RKO (cell line): ENCODE data around the gene ZNF200.

Experiments
- DNase-seq: peaks from one replicate; pipeline ENCODE4 v3.0.0-alpha.2; 2016; ENCODE audit warnings: low spot score

Gene ZNF200

GRCh38 chr16:3175157-3176093 lies 59.5 kb downstream of the ZNF200 start:
- DNase-seq: no peak

GRCh38 chr16:3174618-3175148 lies 60.3 kb downstream of the ZNF200 start:
- no peak for DNase-seq

- peak; percentile 56 for DNase-seq
Measured at GRCh38 chr16:3173892-3174617, 60.9 kb downstream of the ZNF200 start.
